CD14-positive monocyte (primary cell): ENCODE measurements around the gene APOC1. TPM values are rescaled to one million over a fixed set of nuclear protein-coding genes. Genes with fewer than 3 reads are reported as not detected.

ENCODE experiments used
- DNase-seq, 3 donors: peaks; one replicate each; pipeline ENCODE4 v3.0.0-alpha.2; 2011 to 2022
- H2AFZ ChIP-seq: 2 replicates; pipeline ENCODE4 v1.6.0; 2012; ENCODE audit warnings: mild to moderate bottlenecking, low read depth, low read length, inconsistent platforms; ENCODE audit not compliant: insufficient read depth, poor library complexity, severe bottlenecking
- H3K27ac ChIP-seq, 2 donors: 1 replicate in 1 of 2; 2 replicates in 1 of 2; pipeline ENCODE4 v1.5.1; 2012 to 2013; ENCODE audit warnings: low read length in 2 of 2, control low read depth in 1 of 2, inconsistent platforms in 1 of 2, low read depth in 1 of 2, mild to moderate bottlenecking in 1 of 2
- H3K27me3 ChIP-seq, 2 donors: one replicate each; pipeline versions ENCODE4 v1.6.0 to v1.6.1; 2011 to 2013; ENCODE audit warnings: low read length in 2 of 2; ENCODE audit not compliant: control insufficient read depth in 2 of 2, insufficient read depth in 2 of 2
- H3K36me3 ChIP-seq, 2 donors: replicated peaks in 1 of 2; 1 replicate in 1 of 2; 2 replicates in 1 of 2; pipeline versions ENCODE4 v1.5.1 to v1.6.1; 2012 to 2013; ENCODE audit warnings: low read length in 2 of 2, control low read depth in 1 of 2, inconsistent platforms in 1 of 2, mild to moderate bottlenecking in 1 of 2; ENCODE audit not compliant: insufficient read depth in 2 of 2, control insufficient read depth in 1 of 2
- H3K4me1 ChIP-seq, 2 donors: 1 replicate in 1 of 2; 2 replicates in 1 of 2; pipeline versions ENCODE4 v1.5.1 to v1.6.1; 2012 to 2013; ENCODE audit warnings: low read length in 2 of 2, control low read depth in 1 of 2, inconsistent platforms in 1 of 2, mild to moderate bottlenecking in 1 of 2, moderate library complexity in 1 of 2; ENCODE audit not compliant: insufficient read depth in 2 of 2, control insufficient read depth in 1 of 2
- H3K4me2 ChIP-seq: replicated peaks from 2 replicates; pipeline ENCODE3; 2012; ENCODE audit warnings: low read length, moderate library complexity, mild to moderate bottlenecking; ENCODE audit not compliant: poor library complexity, severe bottlenecking; ENCODE audit errors: extremely low read depth
- H3K4me3 ChIP-seq, 3 experiments: fragments of 200-600 bp in 1 of 3; sonication (generic) in 1 of 3; replicated peaks in 1 of 3; 1 replicate in 2 of 3; 2 replicates in 1 of 3; pipeline ENCODE4 v1.5.1; 2011 to 2013; ENCODE audit warnings: low read length in 3 of 3, mild to moderate bottlenecking in 3 of 3, control low read depth in 2 of 3, low read depth in 2 of 3, inconsistent platforms in 1 of 3, moderate library complexity in 1 of 3
- H3K79me2 ChIP-seq: 2 replicates; pipeline ENCODE4 v1.6.0; 2012; ENCODE audit warnings: mild to moderate bottlenecking, control low read depth, inconsistent platforms, low read length, moderate library complexity; ENCODE audit not compliant: insufficient read depth
- H3K9ac ChIP-seq: 2 replicates; pipeline ENCODE4 v1.6.0; 2017; ENCODE audit warnings: low read length, mild to moderate bottlenecking; ENCODE audit not compliant: insufficient read depth, poor library complexity, severe bottlenecking
- H3K9me3 ChIP-seq, 2 donors: replicated peaks in 1 of 2; 1 replicate in 1 of 2; 2 replicates in 1 of 2; pipeline versions ENCODE4 v1.5.1 to v1.6.1; 2012 to 2013; ENCODE audit warnings: low read length in 2 of 2, control low read depth in 1 of 2; ENCODE audit not compliant: control insufficient read depth in 1 of 2, insufficient read depth in 1 of 2
- H4K20me1 ChIP-seq: 2 replicates; pipeline ENCODE4 v1.6.0; 2012; ENCODE audit warnings: mild to moderate bottlenecking, low read length, control low read depth, moderate library complexity; ENCODE audit not compliant: insufficient read depth
- H3K27ac Mint-ChIP-seq, 7 donors: one replicate each; pipeline ENCODE4 v1.8.0; 2020; ENCODE audit warnings: mild to moderate bottlenecking in 7 of 7, mixed read lengths in 7 of 7, moderate library complexity in 6 of 7, inconsistent platforms in 2 of 7
- H3K27me3 Mint-ChIP-seq, 3 donors: one replicate each; pipeline ENCODE4 v1.8.0; 2021 to 2022; ENCODE audit warnings: low read depth in 3 of 3, mild to moderate bottlenecking in 3 of 3, mixed read lengths in 3 of 3, moderate library complexity in 3 of 3, inconsistent platforms in 1 of 3
- H3K36me3 Mint-ChIP-seq, 2 donors: one replicate each; pipeline ENCODE4 v1.8.0; 2020; ENCODE audit warnings: mixed read lengths in 2 of 2, inconsistent platforms in 1 of 2, mild to moderate bottlenecking in 1 of 2
- H3K4me1 Mint-ChIP-seq: one replicate; pipeline ENCODE4 v1.8.0; 2020; ENCODE audit warnings: mild to moderate bottlenecking, mixed read lengths
- H3K4me3 Mint-ChIP-seq, 2 donors: one replicate each; pipeline ENCODE4 v1.8.0; 2020; ENCODE audit warnings: mild to moderate bottlenecking in 2 of 2, mixed read lengths in 2 of 2, moderate library complexity in 1 of 2
- H3K9me3 Mint-ChIP-seq, 7 donors: one replicate each; pipeline ENCODE4 v1.8.0; 2020 to 2022; ENCODE audit warnings: mixed read lengths in 7 of 7, mild to moderate bottlenecking in 6 of 7, moderate library complexity in 6 of 7, inconsistent platforms in 2 of 7
- WGBS: methylation state at CpG from one replicate; pipeline ENCODE4 v1.1.5; 2013; ENCODE audit warnings: missing lambda C conversion rate; ENCODE audit not compliant: insufficient coverage; 5-methylcytosine and 5-hydroxymethylcytosine counted together
- intact Hi-C, 2 donors: fragments of 100-400 bp; cut with micrococcal nuclease; formaldehyde crosslinking; loops; one replicate each; pipeline versions ENCODE4 v1.15.0 to v1.15.1; 2023
- polyA plus RNA-seq, 3 donors: library from polyadenylated mRNA; depleted of rRNA in 1 of 3; unstranded in 2 of 3; stranded (reverse) in 1 of 3; fragments of 300-500 nt in 2 of 3; fragments of >200 nt in 1 of 3; fragmentation: Illumina TruSeq in 2 of 3; gene quantifications; 1 replicate in 2 of 3; 2 replicates in 1 of 3; pipeline ENCODE4 v1.2.3, GENCODE V29; 2012 to 2021
- TF ChIP-seq, protein P1 (sequence below): fragments of 200-600 bp; IDR thresholded peaks from one replicate; pipeline ENCODE4 v1.8.0; 2022; ENCODE audit warnings: antibody characterized with exemption, mild to moderate bottlenecking

Gene APOC1
- polyA plus RNA-seq, 3 donors: 0.20 TPM; not detected in 2

GRCh38 chr19:44903602-44904425 is 10.6 kb upstream of the APOC1 start:
- peaks cover 0 to 9% (median 2%) of the 10 kb centered on the region in 7 donors for H3K9me3 Mint-ChIP-seq
- H3K36me3 Mint-ChIP-seq: peaks cover 32 to 39% of the 10 kb centered on the region in 2 donors
- Histone ChIP-seq H4K20me1 (no peaks in the 10 kb centered on the region), H3K4me2 (no peak overlapping the region), H2AFZ (no peak overlapping the region), H3K79me2 (no peaks in the 10 kb centered on the region), H3K27me3 (peaks cover 5 to 26% of the 10 kb centered on the region in 2 donors), H3K9me3 (no peaks in the 10 kb centered on the region), H3K4me3 (no peak overlapping the region), H3K9ac (no peak overlapping the region), H3K27ac (no peak overlapping the region), H3K4me1 (peaks cover 0 to 11% of the 10 kb centered on the region in 2 donors), H3K36me3 (peaks cover 27 to 40% of the 10 kb centered on the region in 2 donors)
- 28% methylated on average over 23 of the region's 24 CpGs for WGBS
- H3K27me3 Mint-ChIP-seq: peaks cover 27 to 36% (median 30%) of the 10 kb centered on the region in 3 donors
- no peak overlapping the region for H3K27ac Mint-ChIP-seq
- DNase-seq: peak; percentile 43 to 59 (median 44)
- H3K4me1 Mint-ChIP-seq: peaks cover 11% of the 10 kb centered on the region
- TF ChIP-seq, protein P1, sequence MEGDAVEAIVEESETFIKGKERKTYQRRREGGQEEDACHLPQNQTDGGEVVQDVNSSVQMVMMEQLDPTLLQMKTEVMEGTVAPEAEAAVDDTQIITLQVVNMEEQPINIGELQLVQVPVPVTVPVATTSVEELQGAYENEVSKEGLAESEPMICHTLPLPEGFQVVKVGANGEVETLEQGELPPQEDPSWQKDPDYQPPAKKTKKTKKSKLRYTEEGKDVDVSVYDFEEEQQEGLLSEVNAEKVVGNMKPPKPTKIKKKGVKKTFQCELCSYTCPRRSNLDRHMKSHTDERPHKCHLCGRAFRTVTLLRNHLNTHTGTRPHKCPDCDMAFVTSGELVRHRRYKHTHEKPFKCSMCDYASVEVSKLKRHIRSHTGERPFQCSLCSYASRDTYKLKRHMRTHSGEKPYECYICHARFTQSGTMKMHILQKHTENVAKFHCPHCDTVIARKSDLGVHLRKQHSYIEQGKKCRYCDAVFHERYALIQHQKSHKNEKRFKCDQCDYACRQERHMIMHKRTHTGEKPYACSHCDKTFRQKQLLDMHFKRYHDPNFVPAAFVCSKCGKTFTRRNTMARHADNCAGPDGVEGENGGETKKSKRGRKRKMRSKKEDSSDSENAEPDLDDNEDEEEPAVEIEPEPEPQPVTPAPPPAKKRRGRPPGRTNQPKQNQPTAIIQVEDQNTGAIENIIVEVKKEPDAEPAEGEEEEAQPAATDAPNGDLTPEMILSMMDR: peak; percentile 99
- peak overlapping the region in 1 of 2 donors; percentile 11 for H3K4me3 Mint-ChIP-seq
- intact Hi-C loops: loop anchor here (1.0 to 5.0 kb wide), 3 partner anchors 47 to 153 kb away; no protein-coding TSS in a partner anchor

DNA sequence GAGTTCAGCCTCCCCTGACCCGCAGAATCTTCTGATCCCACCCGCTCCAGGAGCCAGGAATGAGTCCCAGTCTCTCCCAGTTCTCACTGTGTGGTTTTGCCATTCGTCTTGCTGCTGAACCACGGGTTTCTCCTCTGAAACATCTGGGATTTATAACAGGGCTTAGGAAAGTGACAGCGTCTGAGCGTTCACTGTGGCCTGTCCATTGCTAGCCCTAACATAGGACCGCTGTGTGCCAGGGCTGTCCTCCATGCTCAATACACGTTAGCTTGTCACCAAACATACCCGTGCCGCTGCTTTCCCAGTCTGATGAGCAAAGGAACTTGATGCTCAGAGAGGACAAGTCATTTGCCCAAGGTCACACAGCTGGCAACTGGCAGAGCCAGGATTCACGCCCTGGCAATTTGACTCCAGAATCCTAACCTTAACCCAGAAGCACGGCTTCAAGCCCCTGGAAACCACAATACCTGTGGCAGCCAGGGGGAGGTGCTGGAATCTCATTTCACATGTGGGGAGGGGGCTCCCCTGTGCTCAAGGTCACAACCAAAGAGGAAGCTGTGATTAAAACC is 9.9 kb upstream of the APOC1 start:
- H3K9me3 Mint-ChIP-seq: peaks cover 0 to 9% (median 2%) of the 10 kb centered on the region in 7 donors
- H3K27ac Mint-ChIP-seq: no peak overlapping the region
- intact Hi-C loops: loop anchor here (5.0 kb wide), 1 partner anchor 153 kb away; no protein-coding TSS in a partner anchor
- peaks cover 11% of the 10 kb centered on the region for H3K4me1 Mint-ChIP-seq
- Histone ChIP-seq H3K4me1 (peaks cover 0 to 11% of the 10 kb centered on the region in 2 donors), H3K27ac (no peak overlapping the region), H3K79me2 (no peaks in the 10 kb centered on the region), H3K36me3 (peaks cover 27 to 36% of the 10 kb centered on the region in 2 donors), H2AFZ (no peak overlapping the region), H3K9ac (no peak overlapping the region), H3K4me2 (no peak overlapping the region), H3K27me3 (peaks cover 5 to 26% of the 10 kb centered on the region in 2 donors), H3K9me3 (no peaks in the 10 kb centered on the region), H3K4me3 (no peak overlapping the region), H4K20me1 (no peaks in the 10 kb centered on the region)
- H3K27me3 Mint-ChIP-seq: peaks cover 27 to 36% (median 34%) of the 10 kb centered on the region in 3 donors
- peak overlapping the region in 1 of 2 donors; percentile 11 for H3K4me3 Mint-ChIP-seq
- H3K36me3 Mint-ChIP-seq: peaks cover 30 to 35% of the 10 kb centered on the region in 2 donors
- 80% methylated on average over 10 of the region's 12 CpGs for WGBS
- TF ChIP-seq, protein P1: no peak
- DNase-seq: no peak
